HG02852 (cell line): ENCODE results near the gene PIP4K2B.
"Not testable (repeated sequence)": the region's sequence is repeated elsewhere in the genome, so short reads cannot be mapped to it uniquely, and the experiment has no call there.

Experiments used
- ATAC-seq: cut with Tn5 transposase; IDR thresholded peaks from one replicate; pipeline ENCODE4 v1.9.1; 2021; ENCODE audit warnings: mild to moderate bottlenecking, moderate library complexity; ENCODE audit not compliant: unreplicated experiment

PIP4K2B gene

GRCh38 chr17:38730526-38731379 lies 68.6 kb downstream of the PIP4K2B start:
- ATAC-seq = no peak

- peak; percentile 80 for ATAC-seq
Observed at GRCh38 chr17:38729886-38730525, 69.3 kb downstream of the PIP4K2B start, which contains the start of gene CISD3. CISD3 (plus strand) TSS chr17:38730341; CDS start chr17:38730359, 18 bp downstream.

- ATAC-seq = no peak
Observed at GRCh38 chr17:38729368-38729885, 69.9 kb downstream of the PIP4K2B start.

- no peak for ATAC-seq
Observed at GRCh38 chr17:38728290-38728831, 71.0 kb downstream of the PIP4K2B start.

GRCh38 chr17:38727736-38728135 lies 71.6 kb downstream of the PIP4K2B start:
- no peak for ATAC-seq

GRCh38 chr17:38726145-38726544 lies 73.2 kb downstream of the PIP4K2B start:
- ATAC-seq = not testable (repeated sequence)

GRCh38 chr17:38725066-38725465 lies 74.3 kb downstream of the PIP4K2B start:
- ATAC-seq = no peak

GRCh38 chr17:38724337-38724988 lies 74.9 kb downstream of the PIP4K2B start:
- ATAC-seq = no peak

GRCh38 chr17:38721802-38722201 lies 77.6 kb downstream of the PIP4K2B start:
- no peak for ATAC-seq

GRCh38 chr17:38720941-38721340 lies 78.4 kb downstream of the PIP4K2B start:
- ATAC-seq = no peak

GRCh38 chr17:38719943-38720641 lies 79.3 kb downstream of the PIP4K2B start:
- ATAC-seq = no peak

- no peak for ATAC-seq
Observed at GRCh38 chr17:38719289-38719942, 79.9 kb downstream of the PIP4K2B start.

GRCh38 chr17:38717139-38717745 lies 82.1 kb downstream of the PIP4K2B start:
- ATAC-seq = no peak

- no peak for ATAC-seq
Observed at GRCh38 chr17:38716368-38717005, 82.9 kb downstream of the PIP4K2B start.
